Natural killer cell (primary cell): ENCODE results near the gene GNAS-AS1. TPM values are rescaled to one million over a fixed set of nuclear protein-coding genes. Genes with fewer than 3 reads are reported as not detected.

ENCODE experiments used
- ATAC-seq, 3 donors: fragments of 150-1000 bp in 2 of 3; fragments of 200-7000 bp in 1 of 3; cut with Tn5 transposase; 1 replicate in 1 of 3; 2 replicates in 2 of 3; pipeline ENCODE4 v1.10.0; 2021; ENCODE audit warnings: mild to moderate bottlenecking in 2 of 3, moderate library complexity in 2 of 3
- DNase-seq, 2 donors: peaks; one replicate each; pipeline versions ENCODE4 v3.0.0 to v3.0.0-alpha.2; 2013 to 2021; ENCODE audit warnings: mixed read lengths in 1 of 2
- H3K27ac ChIP-seq: one replicate; pipeline ENCODE4 v1.5.1; 2013; ENCODE audit warnings: mild to moderate bottlenecking, low read length
- H3K27me3 ChIP-seq: one replicate; pipeline ENCODE4 v1.6.1; 2013; ENCODE audit warnings: low read length; ENCODE audit not compliant: control insufficient read depth, insufficient read depth
- H3K36me3 ChIP-seq: one replicate; pipeline ENCODE4 v1.6.1; 2013; ENCODE audit warnings: low read length; ENCODE audit not compliant: control insufficient read depth, insufficient read depth
- H3K4me1 ChIP-seq: one replicate; pipeline ENCODE4 v1.6.1; 2013; ENCODE audit warnings: low read length; ENCODE audit not compliant: control insufficient read depth, insufficient read depth
- H3K4me3 ChIP-seq: one replicate; pipeline ENCODE4 v1.5.1; 2013; ENCODE audit warnings: low read length
- H3K9me3 ChIP-seq: one replicate; pipeline ENCODE4 v1.6.1; 2013; ENCODE audit warnings: low read length; ENCODE audit not compliant: control insufficient read depth, insufficient read depth
- H3K27ac Mint-ChIP-seq, 2 donors: one replicate each; pipeline ENCODE4 v1.8.0; 2022; ENCODE audit warnings: mild to moderate bottlenecking in 2 of 2, mixed read lengths in 2 of 2, moderate library complexity in 1 of 2
- H3K27me3 Mint-ChIP-seq, 2 donors: one replicate each; pipeline ENCODE4 v1.8.0; 2022; ENCODE audit warnings: low read depth in 2 of 2, mixed read lengths in 2 of 2
- H3K36me3 Mint-ChIP-seq: one replicate; pipeline ENCODE4 v1.8.0; 2022; ENCODE audit warnings: mixed read lengths
- H3K4me1 Mint-ChIP-seq, 2 donors: one replicate each; pipeline ENCODE4 v1.8.0; 2022; ENCODE audit warnings: mixed read lengths in 2 of 2
- H3K4me3 Mint-ChIP-seq: one replicate; pipeline ENCODE4 v1.8.0; 2022; ENCODE audit warnings: mild to moderate bottlenecking, moderate library complexity, mixed read lengths
- H3K9me3 Mint-ChIP-seq, 2 donors: one replicate each; pipeline ENCODE4 v1.8.0; 2022; ENCODE audit warnings: mixed read lengths in 2 of 2
- CTCF ChIP-seq: fragments of 200-600 bp; IDR thresholded peaks from one replicate; pipeline ENCODE4 v1.8.0; 2022; ENCODE audit warnings: antibody characterized with exemption
- WGBS: methylation state at CpG from one replicate; pipeline ENCODE4 v1.1.7; 2013; ENCODE audit warnings: missing lambda C conversion rate; ENCODE audit not compliant: insufficient coverage; 5-methylcytosine and 5-hydroxymethylcytosine counted together
- intact Hi-C: fragments of 100-400 bp; cut with micrococcal nuclease; formaldehyde crosslinking; loops from one replicate; pipeline ENCODE4 v1.14.2; 2022
- total RNA-seq, 4 donors: library from RNA; stranded (reverse); fragments of 120-200 nt in 1 of 4; gene quantifications; one replicate each; pipeline versions ENCODE4 v1.2.3 to v1.2.4, GENCODE V29; 2013 to 2022

Gene GNAS-AS1
- total RNA-seq, 3 donors from 2014 or later (not counting 1 experiment from before 2014, with no cell fraction given) = 0.60 to 0.66 TPM; not detected in 1

GRCh38 chr20:58880994-58881752 is 30.5 kb upstream of the GNAS-AS1 start:
- intact Hi-C loops = no loop called here
- H3K27ac Mint-ChIP-seq = no peak overlapping the region

DNA sequence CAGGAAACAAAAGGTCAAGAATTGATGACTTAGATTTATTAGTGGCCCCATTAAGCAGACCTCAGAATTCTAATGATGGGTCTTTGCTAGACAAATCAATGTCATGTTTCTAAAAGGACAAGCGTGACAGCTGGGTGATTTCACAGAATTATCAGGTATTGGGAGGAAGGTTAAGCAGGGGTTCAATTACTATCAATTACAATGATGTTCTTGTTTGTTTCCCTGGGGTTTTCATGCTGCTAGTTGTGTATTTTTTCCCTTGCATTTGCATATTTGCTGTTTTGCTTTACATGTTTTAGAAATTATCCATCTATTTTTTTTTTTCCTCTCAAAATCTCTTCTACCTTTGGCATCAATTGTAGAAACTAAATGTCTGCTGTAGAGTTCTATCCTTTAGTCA is 29.7 kb upstream of the GNAS-AS1 start:
- Histone ChIP-seq H3K27me3 (no peaks in the 10 kb centered on the region), H3K27ac (no peak overlapping the region), H3K36me3 (no peaks in the 10 kb centered on the region), H3K9me3 (no peaks in the 10 kb centered on the region), H3K4me1 (no peaks in the 10 kb centered on the region), H3K4me3 (no peak overlapping the region)
- Mint-ChIP-seq H3K4me3 (no peak overlapping the region), H3K27me3 (peaks cover 0 to 7% of the 10 kb centered on the region in 2 donors), H3K4me1 (no peaks in the 10 kb centered on the region), H3K27ac (no peak overlapping the region), H3K36me3 (no peaks in the 10 kb centered on the region), H3K9me3 (no peaks in the 10 kb centered on the region)
- 80% methylated on average over 1 of the region's 1 CpG for WGBS
- no peak for DNase-seq
- TF ChIP-seq CTCF = no peak
- intact Hi-C loops = no loop called here
- no peak for ATAC-seq

More at GRCh38 chr20:58880994-58881752, 30.5 kb upstream of the GNAS-AS1 start:
- Histone ChIP-seq H3K27me3 (no peaks in the 10 kb centered on the region), H3K4me1 (no peaks in the 10 kb centered on the region), H3K27ac (no peak overlapping the region), H3K9me3 (no peaks in the 10 kb centered on the region), H3K36me3 (no peaks in the 10 kb centered on the region), H3K4me3 (no peak overlapping the region)
- H3K36me3 Mint-ChIP-seq = no peaks in the 10 kb centered on the region
- H3K4me1 Mint-ChIP-seq = no peaks in the 10 kb centered on the region
- 85% methylated on average over 8 of the region's 9 CpGs for WGBS
- ATAC-seq (no peak), DNase-seq (peak in 1 of 2 donors; percentile 32)
- peaks cover 0 to 7% of the 10 kb centered on the region in 2 donors for H3K27me3 Mint-ChIP-seq
- TF ChIP-seq CTCF = no peak
- H3K4me3 Mint-ChIP-seq = no peak overlapping the region
- no peaks in the 10 kb centered on the region for H3K9me3 Mint-ChIP-seq

DNA sequence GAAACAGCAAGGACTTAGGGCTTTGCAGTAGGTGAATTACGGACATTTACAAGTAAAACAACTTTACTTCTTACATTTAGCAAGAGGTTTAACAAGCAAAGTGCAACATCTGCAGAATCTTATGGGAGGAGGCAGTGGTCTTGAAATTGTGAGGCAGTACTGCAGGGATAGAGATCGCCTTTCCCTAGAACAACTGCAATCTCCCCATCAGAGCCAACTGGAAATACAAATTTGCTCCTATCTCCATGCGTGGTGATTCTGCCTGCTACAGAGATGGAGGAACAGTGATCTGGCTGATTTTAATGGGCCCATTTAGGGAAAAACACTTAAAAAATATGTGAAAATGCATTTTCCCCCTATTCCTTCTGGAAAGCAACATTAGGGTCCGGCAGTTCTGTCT is 27.7 kb upstream of the GNAS-AS1 start:
- no peaks in the 10 kb centered on the region for H3K36me3 ChIP-seq
- H3K9me3 Mint-ChIP-seq = no peaks in the 10 kb centered on the region
- H3K27ac Mint-ChIP-seq = no peak overlapping the region
- H3K9me3 ChIP-seq = no peaks in the 10 kb centered on the region
- no peak for TF ChIP-seq CTCF
- intact Hi-C loops = no loop called here
- no peak overlapping the region for H3K27ac ChIP-seq
- no peak overlapping the region for H3K4me3 Mint-ChIP-seq
- H3K27me3 ChIP-seq = no peaks in the 10 kb centered on the region
- no peak overlapping the region for H3K4me3 ChIP-seq
- WGBS = 85% methylated on average over 3 of the region's 4 CpGs
- no peak for ATAC-seq
- H3K4me1 ChIP-seq = no peaks in the 10 kb centered on the region
- no peaks in the 10 kb centered on the region for H3K36me3 Mint-ChIP-seq
- no peaks in the 10 kb centered on the region for H3K4me1 Mint-ChIP-seq
- H3K27me3 Mint-ChIP-seq = peaks cover 0 to 7% of the 10 kb centered on the region in 2 donors
- no peak for DNase-seq

- intact Hi-C loops = no loop called here
- no peak overlapping the region for H3K4me3 Mint-ChIP-seq
- H3K36me3 Mint-ChIP-seq = no peaks in the 10 kb centered on the region
- DNase-seq (peak in 1 of 2 donors; percentile 55), ATAC-seq (no peak)
- H3K4me1 Mint-ChIP-seq = no peaks in the 10 kb centered on the region
- no peak for TF ChIP-seq CTCF
- whole genome bisulfite sequencing = 70% methylated on average over 4 of the region's 4 CpGs
- no peaks in the 10 kb centered on the region for H3K4me1 ChIP-seq
- H3K27ac ChIP-seq = no peak overlapping the region
- H3K9me3 Mint-ChIP-seq = no peaks in the 10 kb centered on the region
- H3K27me3 Mint-ChIP-seq = peaks cover 0 to 7% of the 10 kb centered on the region in 2 donors
- H3K9me3 ChIP-seq = no peaks in the 10 kb centered on the region
- H3K4me3 ChIP-seq = no peak overlapping the region
- H3K36me3 ChIP-seq = no peaks in the 10 kb centered on the region
- no peaks in the 10 kb centered on the region for H3K27me3 ChIP-seq
- H3K27ac Mint-ChIP-seq = no peak overlapping the region
These were observed 27.3 kb upstream of the GNAS-AS1 start for GRCh38 chr20:58877976-58878360.
